Karpas-422 (cell line): ENCODE results near the gene WASHC4. TPM values are rescaled to one million over a fixed set of nuclear protein-coding genes. Genes with fewer than 3 reads are reported as not detected.

Experiments used
- total RNA-seq: library from RNA; depleted of rRNA; stranded (reverse); fragments of >200 nt; shearing (Covaris generic); gene quantifications from 2 replicates; pipeline ENCODE4 v1.2.3, GENCODE V29; 2014; ENCODE audit warnings: low replicate concordance; rRNA removed

WASHC4 gene
- total RNA-seq, 1 experiment from 2014 or later: 93.0 TPM

Other genes starting within 250 kb of the WASHC4 start
- gene SLC41A2, start 149.4 kb upstream of the WASHC4 start, total RNA-seq: 0.72 and 2.1 TPM in 2 replicates
- 11.6 and 21.4 TPM in 2 replicates for gene NOPCHAP1, start 121.4 kb upstream of the WASHC4 start, total RNA-seq
- gene ALDH1L2, start 23.3 kb upstream of the WASHC4 start, total RNA-seq: not detected in 2 replicates
- 20.4 and 44.1 TPM in 2 replicates for gene APPL2, start 128.4 kb downstream of the WASHC4 start, total RNA-seq
- 149 and 291 TPM in 2 replicates for gene C12orf75, start 223.0 kb downstream of the WASHC4 start, total RNA-seq